Measurements from ENCODE around the gene C1RL.

C1RL gene

GRCh38 chr12:7073946-7074345 is 35.1 kb downstream of the C1RL start:
- TF ChIP-seq CTCF (IDR thresholded peaks at IDR 0.05; ENCODE audit: insufficient read depth, low read depth, low read length, missing control alignments), result no peak
- DNase-seq (ENCODE audit: low read depth), result no peak
- H3K4me3 ChIP-seq (ENCODE audit: low read length), result no peak overlapping the region

- no peak for TF ChIP-seq CTCF (IDR thresholded peaks at IDR 0.05; ENCODE audit: insufficient read depth, low read depth, low read length, missing control alignments)
- no peak for DNase-seq (ENCODE audit: low read depth)
- no peak overlapping the region for H3K4me3 ChIP-seq (ENCODE audit: low read length)
These were observed 36.5 kb downstream of the C1RL start for GRCh38 chr12:7072554-7072953.

GRCh38 chr12:7072035-7072434 is 37.0 kb downstream of the C1RL start:
- DNase-seq (ENCODE audit: low read depth), result no peak
- no peak for TF ChIP-seq CTCF (IDR thresholded peaks at IDR 0.05; ENCODE audit: insufficient read depth, low read depth, low read length, missing control alignments)
- H3K4me3 ChIP-seq (ENCODE audit: low read length), result no peak overlapping the region

GRCh38 chr12:7069386-7069785 is 39.6 kb downstream of the C1RL start:
- DNase-seq (ENCODE audit: low read depth), result no peak
- TF ChIP-seq CTCF (IDR thresholded peaks at IDR 0.05; ENCODE audit: insufficient read depth, low read depth, low read length, missing control alignments), result no peak
- H3K4me3 ChIP-seq (ENCODE audit: low read length), result no peak overlapping the region

GRCh38 chr12:7068994-7069346 is 40.0 kb downstream of the C1RL start:
- no peak overlapping the region for H3K4me3 ChIP-seq (ENCODE audit: low read length)
- TF ChIP-seq CTCF (IDR thresholded peaks at IDR 0.05; ENCODE audit: insufficient read depth, low read depth, low read length, missing control alignments), result no peak
- DNase-seq (ENCODE audit: low read depth), result no peak

GRCh38 chr12:7068240-7068993 is 40.6 kb downstream of the C1RL start:
- TF ChIP-seq CTCF (IDR thresholded peaks at IDR 0.05; ENCODE audit: insufficient read depth, low read depth, low read length, missing control alignments), result no peak
- no peak overlapping the region for H3K4me3 ChIP-seq (ENCODE audit: low read length)
- peak; percentile 41 for DNase-seq (ENCODE audit: low read depth)

GRCh38 chr12:7067096-7067495 is 41.9 kb downstream of the C1RL start:
- H3K4me3 ChIP-seq (ENCODE audit: low read length), result no peak overlapping the region
- no peak for TF ChIP-seq CTCF (IDR thresholded peaks at IDR 0.05; ENCODE audit: insufficient read depth, low read depth, low read length, missing control alignments)

More at GRCh38 chr12:7067096-7067495, 41.9 kb downstream of the C1RL start:
- DNase-seq (ENCODE audit: low read depth), result no peak
